GM19023 (cell line): ENCODE results near the gene OPRD1.
"Not testable (repeated sequence)": the region's sequence is repeated elsewhere in the genome, so short reads cannot be mapped to it uniquely, and the experiment has no call there.

ENCODE experiments used
- ATAC-seq: cut with Tn5 transposase; IDR thresholded peaks from one replicate; pipeline ENCODE4 v1.9.1; 2021; ENCODE audit warnings: mild to moderate bottlenecking, moderate library complexity; ENCODE audit not compliant: unreplicated experiment

OPRD1 gene

DNA sequence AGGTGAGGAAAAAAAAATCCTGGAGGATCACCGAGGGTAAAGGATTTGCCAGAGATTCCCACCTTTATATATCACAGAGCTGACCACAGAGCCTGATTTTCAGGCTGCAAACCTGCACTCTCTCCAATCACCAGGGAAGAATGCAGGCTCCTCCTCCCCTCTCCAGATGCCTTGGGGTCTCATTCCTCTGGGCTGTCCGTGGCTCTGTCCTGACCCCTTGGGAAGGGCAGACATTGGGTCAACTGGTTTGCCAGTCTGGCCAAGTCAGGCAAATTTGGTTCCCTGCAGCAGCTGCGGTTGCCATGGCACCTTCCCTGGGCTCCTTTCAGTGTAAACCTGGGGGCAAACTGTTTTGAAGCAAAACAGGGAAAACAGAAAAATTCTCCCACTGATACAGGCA lies 11.6 kb upstream of the OPRD1 start:
- ATAC-seq, result no peak

DNA sequence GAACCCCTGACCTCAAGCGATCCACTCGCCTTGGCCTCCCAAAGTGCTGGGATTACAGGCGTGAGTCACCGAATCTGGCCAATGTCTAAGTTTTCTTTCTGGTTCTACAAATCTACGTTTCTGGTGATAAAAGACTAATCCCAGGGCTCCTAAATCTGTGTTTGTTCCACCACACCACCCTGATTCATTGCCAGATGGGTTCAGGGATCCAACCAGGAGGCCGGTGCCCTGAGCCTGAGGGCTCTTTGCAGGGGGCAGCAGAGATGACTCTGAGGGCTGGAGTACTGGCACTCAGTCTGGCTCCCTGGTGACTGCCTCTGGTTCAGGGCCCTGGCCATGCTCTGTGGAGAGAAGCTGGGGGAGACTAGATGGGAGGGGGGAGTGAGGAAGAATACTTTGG lies 10.5 kb upstream of the OPRD1 start:
- no peak for ATAC-seq

DNA sequence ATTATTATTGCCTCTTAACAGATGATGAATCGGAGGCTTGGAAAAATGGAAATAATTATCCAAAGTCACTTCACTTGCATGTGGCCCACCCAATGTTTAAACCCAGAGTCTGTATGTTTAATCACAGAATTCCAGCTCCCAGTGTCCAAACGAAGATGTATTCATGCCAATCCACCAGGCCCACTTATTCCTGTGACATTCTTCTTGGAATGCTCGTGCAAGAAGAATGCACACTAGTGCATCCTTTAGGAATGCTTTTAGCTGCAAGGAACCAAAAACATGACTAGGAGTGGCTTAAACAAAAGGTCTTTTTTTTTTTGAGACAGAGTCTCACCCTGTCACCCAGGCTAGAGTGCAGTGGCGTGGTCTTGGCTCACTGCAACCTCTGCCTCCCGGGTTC lies 8.9 kb upstream of the OPRD1 start:
- no peak for ATAC-seq

DNA sequence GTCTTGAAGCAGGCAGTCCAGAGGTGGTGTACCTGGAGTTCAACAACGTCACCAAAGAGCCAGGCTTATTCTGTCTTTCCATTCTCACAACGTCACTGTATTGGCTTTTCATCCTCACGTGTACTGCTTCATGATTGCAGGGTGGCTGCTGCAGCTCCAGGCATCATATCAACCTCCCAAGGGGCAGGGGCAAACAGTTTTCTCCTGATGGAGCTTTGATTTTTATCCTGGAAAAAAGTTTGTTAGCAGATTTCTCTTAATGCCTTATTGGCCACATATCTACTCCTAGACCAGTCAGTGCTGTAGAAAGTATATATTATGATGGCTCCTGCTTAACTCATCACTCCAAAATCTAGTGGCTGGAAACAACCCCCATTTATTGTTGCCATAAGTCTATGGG lies 8.3 kb upstream of the OPRD1 start:
- ATAC-seq, result no peak

DNA sequence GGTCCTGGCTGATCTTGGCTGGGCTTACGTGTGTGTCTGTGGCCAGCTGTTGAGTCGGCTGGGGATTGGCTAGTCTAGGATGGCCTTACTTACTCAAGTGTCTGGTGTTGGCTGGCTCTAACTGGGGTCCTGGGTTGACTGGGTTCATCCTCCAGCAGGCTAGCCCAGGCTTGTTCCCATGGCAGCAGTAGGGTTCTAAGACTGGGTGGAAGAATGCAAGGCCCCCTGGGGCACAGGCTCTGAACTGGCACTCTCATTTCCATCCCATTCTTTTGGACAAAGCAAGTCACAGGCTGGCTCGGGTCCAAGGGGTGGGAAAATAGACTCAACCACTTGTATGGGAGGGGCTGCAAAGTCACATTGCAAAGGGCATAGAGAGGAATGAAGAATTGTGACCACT lies 7.9 kb upstream of the OPRD1 start:
- no peak for ATAC-seq

DNA sequence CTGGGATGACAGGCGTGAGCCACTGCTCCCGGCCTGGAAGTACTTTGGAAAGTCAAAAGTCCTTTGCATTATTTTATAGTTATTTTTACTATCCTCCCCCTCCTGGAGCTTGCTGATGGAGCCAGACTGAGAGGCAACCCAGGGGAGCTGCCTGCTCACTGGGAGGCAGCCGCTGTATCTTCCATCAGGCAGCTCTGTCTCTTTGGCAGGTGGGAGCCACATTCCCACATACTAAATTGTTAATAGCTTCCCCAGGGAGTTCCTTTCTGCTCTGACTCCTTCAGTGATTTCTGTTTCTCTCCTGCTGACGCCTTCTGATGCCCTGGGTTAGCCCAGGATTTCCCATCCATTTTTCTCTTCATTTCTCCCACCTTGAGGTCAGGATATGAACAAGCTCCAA lies 4.9 kb upstream of the OPRD1 start:
- no peak for ATAC-seq

DNA sequence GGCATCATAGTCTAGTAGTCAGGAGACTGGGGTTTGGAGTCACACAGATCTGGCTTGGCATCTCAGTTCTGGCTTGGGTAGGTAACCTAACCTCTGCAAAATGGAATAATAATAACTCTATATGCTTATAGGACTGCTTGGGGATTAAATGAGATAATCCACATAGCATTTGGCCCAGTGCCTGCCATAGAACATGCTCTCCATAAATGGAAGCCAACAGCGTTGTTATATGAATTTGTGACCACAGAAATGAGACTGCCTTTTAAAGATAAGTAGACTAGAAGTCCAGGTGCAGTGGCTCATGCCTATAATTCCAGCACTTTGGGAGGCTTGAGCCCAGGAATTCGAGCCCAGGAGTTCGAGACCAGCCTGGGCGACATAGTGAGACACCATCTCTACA lies 4.0 kb upstream of the OPRD1 start:
- ATAC-seq, result no peak

DNA sequence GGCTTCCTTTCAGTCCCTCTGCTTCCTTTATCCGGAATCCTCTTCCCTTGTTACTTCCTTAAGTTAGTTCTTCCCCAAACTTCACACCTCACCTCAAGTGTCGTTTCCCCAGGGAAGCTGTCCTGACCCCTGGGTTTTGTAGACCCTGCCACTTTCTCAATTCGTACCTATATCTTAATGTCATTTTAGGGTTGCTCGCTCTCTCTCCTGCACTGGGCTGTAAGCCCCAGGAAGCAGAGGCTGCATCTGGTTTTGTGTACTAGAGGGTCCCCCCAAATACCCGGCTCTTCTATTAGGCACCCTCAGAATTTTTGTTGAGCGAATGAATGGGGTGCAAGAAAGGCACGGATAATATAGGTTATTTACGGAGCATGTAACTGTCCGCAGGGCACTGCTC lies 603 bp upstream of the OPRD1 start:
- ATAC-seq, result no peak

DNA sequence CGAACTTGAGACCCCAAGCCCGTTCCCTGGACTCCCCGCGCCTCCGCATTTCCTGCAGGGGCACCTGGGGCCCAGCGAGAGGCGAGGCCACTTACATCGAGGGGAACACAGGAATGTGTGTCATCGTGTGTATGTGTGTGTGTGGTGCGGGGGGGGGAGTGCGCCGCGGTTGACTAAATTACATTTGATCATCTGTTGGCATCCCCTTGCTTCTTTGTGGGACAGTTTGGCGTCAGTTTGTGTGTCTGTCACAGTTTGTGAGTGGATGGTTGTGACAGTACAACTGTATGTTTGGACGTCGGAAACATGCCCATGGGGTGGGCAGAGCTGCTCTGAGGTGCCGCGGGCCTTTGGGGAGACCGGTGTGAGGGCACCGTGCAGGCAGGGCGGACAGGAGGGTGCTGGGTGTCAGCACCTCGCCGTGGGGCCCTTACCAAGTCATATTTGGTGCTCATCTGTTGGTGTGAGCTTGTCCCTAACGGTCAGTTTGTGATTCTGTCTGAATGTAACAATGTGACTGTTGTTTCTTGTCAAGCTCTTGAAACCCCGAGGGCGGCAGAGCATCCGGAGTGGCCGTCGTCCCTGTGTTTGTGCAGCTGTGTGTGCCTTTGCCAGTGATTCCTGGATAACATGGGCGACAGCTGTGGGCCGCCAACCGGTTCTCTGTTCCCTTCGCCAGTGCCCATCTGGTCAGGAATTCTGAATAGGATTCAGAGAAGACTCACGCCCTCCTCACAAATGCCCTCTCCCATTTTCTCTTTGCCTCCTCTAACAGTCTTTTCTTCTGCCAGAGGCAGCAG lies 899 bp downstream of the OPRD1 start:
- ATAC-seq, result no peak

DNA sequence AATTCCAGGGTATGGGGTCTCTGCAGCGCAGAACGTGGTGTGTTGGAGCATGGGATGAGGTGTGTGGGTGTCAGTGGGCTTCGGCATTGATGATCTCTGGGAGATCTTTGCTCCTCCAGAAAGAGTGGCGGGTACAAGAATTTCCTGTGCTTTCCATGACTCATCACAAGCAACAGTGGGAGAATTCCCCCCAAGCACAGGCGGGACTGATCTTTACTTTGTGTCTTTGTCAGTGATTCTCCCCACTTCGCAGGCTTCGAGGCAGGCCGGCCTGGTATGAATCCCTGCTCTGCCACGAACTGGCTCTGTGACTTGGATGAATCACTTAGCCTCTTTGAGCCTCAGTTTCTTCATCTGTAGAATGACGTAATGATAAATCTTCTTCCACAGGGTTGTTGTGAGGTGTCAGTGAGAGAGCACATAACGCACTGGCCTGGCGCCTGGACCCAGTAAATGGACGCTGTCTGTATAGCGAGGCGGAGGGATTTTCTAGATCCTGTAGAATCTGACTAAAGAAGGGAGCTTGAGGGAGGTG lies 2.0 kb downstream of the OPRD1 start:
- no peak for ATAC-seq

DNA sequence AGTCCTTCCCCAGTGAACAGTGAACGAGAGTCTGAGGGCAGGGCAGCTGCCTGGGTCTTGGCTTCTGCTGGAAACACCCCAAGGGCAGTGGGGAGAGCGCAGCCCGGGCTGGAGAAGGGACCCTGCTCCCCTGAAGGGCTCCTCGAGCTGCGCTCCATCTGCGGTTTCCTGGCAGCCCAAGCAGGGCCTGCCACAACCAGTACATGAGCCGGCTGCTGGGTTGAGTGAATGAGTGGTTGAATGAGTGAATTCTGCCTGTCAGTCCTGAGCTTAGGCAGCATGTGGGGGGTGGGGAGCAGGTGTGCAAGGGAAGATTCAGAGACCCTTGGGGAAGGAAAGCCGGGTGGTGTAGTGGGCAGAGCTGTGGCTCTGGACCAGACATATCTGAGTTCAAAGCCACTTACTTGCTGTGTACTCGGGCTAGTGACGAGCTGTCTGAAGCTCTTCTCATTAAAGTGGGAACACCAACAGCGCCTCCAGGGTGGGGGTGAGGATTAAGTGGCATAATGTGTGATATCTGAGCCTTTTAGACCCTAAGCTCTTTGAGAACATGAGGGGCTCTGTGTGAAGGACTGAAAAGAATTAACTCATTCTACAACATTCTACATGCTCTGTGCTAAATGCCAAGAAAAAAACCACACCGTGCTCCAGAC lies 3.7 kb downstream of the OPRD1 start:
- no peak for ATAC-seq

DNA sequence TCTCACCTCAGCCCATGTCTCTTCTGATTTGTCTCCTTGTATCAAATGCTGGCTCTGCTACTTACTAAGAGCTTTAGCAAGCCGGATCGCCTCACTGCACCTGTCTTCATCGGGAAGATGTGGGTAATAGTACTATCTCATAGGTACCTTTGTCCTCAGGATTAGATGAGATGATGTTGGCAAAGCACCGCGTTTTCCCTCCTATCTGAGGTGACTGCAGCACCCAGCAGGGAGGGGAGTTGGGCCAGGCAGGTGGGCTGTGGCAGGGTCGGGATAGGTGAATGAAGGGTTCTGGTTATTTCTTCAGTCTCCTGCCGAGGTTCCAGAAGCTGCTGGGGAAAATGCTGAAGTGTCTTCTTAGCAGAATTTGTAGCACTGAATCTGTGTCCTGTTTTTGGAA lies 5.2 kb downstream of the OPRD1 start:
- ATAC-seq, result no peak

DNA sequence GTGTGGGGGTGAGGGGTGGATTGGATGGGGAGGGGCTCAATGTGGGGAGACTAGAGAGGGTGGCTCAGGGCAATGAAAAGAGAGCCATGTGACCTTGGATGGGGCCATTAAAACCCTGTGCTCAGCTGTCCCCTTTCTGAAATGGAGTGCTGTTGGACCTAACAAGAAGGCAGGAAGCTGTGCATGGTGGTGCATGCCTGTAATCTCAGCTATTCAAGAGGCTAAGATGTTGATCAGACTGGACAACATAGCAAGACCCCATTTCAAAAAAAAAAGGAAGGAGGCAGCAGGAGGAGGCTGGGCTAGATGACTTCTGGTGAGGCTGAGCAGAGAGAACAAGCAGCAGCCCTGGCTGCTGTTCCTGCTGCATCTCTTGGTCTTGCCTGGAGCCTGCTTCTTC lies 7.0 kb downstream of the OPRD1 start:
- ATAC-seq, result no peak

DNA sequence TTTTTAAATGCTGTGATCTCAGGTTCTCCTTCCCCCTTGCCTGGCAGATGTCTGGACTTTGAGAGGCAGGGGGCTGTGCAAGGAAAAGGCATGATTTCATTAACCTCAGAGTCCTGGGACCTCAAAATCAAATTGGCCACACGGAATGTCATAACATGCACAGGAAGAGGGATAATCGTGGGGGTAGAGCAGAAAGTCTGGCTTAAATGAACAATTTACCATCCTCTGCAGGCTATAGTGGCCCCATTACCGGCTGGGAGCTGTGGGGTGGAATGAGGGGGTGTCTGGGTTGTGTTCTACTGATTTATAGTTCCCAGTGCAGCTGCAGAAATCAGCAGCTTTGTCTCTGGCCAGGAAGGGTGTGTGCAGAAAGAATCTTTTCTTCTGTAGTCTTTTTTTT lies 10.8 kb downstream of the OPRD1 start:
- no peak for ATAC-seq

DNA sequence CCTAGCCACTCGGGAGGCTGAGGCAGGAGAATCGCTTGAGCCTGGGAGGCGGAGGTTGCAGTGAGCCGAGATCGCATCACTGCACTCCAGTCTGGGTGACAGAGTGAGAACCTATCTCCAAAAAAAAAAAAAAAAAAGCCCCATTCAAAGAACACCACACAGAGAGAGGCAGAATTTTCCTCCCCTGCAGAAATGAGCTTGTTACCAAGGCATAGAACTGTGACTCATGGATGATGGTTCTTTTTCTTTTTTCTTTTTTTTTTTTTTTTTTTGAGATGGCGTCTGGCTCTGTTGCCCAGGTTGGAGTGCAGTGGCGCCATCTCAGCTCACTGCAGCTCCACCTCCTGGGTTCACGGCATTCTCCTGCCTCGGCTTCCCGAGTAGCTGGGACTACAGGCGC lies 12.1 kb downstream of the OPRD1 start:
- not testable (repeated sequence) for ATAC-seq

DNA sequence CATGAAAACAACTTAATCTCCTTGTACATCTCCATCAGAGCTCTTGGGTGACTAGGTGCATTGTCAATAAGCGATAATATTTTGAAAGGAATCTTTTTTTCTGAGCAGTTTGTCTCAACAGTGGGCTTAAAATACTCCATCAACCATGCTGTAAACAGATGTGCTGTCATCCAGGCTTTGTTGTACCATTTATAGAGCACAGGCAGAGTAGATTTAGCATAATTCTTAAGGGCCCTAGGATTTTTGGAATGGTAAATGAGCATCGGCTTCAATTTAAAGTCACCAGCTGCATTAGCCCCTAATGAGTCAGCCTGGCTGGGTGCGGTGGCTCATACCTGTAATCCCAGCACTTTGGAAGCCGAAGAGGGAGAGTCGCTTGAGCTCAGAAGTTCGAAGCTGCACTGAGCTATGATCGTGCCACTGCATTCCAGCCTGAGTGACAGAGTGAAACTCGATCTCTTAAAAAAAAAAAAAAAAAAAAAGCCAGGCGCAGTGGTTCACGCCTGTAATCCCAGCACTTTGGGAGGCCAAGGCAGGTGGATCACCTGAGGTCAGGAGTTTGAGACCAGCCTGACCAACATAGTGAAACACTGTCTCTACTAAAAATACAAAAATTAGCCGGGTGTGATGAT lies 16.4 kb downstream of the OPRD1 start:
- ATAC-seq, result not testable (repeated sequence)

DNA sequence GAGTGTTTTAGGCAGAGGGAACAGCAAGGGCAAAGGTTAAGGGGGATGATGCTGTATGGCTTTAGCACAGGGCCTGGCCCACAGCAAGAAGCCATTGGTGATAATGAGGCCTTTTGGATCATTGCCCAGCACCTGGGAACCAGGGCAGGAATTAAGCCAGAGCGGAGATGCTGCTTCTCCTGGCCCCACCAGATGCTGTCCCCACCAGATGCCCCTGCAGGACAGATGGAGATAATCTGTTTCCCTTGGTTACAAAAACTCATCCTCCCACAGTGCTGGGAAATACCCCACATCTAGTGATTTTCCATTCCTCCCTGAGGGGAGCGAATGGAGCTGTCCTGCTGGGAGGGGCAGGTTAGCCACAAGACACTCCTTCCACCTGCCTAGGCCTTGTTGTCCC lies 18.8 kb downstream of the OPRD1 start:
- ATAC-seq, result no peak

DNA sequence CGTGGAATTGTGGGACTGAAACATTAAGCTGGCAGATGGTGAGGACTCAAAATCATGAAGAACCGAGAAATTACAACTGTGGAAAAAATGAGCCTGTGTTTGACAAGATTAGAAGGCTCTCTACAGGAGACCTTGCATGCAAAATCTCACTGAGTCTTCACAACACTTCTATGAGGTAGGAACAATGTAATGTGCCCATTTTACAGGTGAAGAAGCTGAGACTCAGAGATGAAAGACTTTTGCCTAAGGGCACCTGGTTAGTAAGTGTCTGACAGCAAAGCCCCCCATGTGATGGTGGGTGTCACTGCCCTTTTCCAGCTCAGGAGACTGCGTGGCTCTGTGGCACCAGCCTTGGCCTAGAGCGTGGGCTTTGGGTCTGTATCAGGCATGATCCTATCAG lies 21.0 kb downstream of the OPRD1 start:
- no peak for ATAC-seq

DNA sequence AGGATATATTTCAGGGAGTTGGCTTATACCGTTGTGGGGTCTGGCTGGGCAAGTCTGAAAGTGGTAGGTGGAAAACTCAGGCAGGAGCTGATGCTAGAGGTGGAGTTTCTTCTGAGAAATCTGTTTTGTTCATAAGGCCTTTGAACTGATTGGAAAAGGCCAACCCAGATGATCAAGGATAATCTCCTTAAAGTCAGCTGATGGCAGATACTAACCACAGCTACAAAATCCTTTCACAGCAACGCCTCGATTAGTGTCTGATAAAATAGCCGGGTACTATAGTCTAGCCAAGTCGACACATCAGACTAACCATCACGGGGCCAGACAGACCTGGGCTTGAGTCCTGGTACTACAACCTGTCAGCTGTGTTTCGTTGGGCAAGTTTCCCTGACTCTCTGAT lies 21.4 kb downstream of the OPRD1 start:
- no peak for ATAC-seq

DNA sequence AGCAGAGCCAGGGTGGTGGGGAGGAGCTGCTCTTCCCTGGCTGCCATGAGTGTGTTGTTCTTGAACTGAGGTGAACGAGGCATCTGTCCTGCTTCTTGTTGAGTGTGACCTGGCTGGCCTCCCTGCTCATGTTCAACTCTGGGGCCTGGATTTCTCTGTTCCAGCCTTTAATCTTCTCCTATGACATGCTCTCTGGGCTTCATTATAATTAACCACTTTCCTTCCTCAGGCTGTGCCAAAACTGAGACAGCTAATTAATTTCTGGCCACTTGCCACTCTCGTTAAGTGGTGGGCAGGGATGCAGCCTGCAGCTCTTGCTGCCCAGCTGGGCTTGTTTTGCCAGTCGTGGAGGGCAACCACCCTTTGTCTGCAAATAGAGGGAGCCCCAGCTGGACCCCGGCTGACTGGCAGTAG lies 23.3 kb downstream of the OPRD1 start:
- ATAC-seq, result no peak

DNA sequence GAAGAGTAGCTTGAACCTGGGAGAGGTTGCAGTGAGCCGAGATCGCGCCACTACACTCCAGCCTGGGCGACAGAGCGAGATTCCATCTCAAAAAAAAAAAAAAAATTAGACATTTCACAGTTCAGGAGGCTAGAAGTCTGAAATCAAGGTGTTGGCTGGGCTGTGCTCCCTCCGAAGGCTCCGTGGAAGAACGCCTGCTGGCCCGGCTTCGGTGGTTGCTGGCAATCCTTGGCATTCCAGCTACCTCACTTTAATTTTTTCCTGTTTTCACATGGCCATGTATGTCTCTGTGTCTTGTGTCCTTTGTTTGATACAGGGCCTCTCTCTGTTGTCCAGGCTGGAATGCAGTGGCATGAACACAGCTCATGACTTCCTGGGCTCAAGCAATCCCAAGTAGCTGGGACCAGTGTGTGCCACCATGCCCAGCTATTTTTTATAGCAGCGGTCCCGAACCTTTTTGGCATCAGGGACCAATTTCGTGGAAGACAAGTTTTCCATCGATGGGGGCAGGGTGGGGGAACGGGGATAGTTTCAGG lies 24.5 kb downstream of the OPRD1 start:
- ATAC-seq, result no peak
